ENCODE data around the gene SEMA3B.

SEMA3B gene

DNA sequence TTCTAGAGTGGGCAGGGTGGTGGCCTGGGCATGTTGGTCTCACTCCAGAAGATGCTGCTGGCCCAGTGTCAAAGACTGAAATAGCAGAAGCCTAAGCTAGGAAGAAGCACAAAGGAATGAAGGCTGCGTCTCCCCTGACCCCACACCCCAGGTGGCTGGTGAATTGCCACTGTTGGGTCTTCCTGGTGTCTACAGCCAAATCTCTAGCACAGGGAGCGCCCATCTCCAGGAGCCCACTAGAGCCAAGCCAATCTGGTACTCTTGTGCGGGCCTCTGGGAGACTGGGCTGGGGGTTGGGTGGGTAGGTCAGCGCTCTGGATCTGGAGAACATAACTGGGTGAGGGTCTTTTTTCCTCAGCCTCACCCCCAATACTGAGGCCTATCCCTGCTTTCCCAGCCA lies 58.2 kb downstream of the SEMA3B start:
- in situ Hi-C loops (cut with MboI; ENCODE audit: low sequenced_read_pairs), result no loop called here
